HG03460 (cell line): ENCODE data around the gene GLT1D1.

Experiments
- ATAC-seq: cut with Tn5 transposase; IDR thresholded peaks from one replicate; pipeline ENCODE4 v1.9.1; 2021; ENCODE audit not compliant: unreplicated experiment

The GLT1D1 gene

DNA sequence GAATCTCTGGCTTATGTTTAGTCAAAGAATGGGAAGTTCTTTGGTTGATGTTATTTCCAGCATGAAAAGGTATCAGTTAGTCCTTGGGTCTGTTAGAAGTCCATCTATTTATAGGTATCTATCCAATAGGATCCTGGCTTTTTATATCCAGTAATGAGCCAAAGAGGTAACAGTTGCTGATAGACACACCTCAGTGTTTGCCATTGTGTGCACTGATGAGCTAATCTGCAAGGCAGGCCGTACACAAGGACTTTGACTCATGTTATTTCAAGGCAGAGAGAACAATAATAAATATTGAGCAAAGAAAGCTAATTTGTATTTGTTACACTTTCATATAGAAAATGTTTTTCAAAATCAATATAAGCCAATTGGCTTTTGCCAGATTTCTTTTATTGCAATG, 56.4 kb downstream of the GLT1D1 start:
- ATAC-seq, result no peak

DNA sequence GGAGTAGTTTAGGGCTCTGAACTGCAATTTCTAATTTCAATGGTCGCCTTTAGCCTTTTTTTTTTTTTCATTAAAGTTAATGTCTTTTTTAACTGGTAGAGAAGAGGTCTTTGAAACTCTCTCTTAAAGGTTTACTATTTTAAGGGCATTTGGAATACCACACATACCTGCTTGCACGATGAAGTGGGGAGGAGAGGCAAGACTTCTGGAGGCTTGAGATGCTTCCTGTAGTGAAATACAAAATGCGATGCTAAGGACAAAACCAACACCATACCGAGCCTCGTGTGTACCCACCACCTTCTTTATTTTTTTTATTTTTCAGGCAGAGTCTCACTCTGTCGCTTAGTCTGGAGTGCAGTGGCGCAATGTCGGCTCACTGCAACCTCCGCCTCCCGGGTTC, 57.4 kb downstream of the GLT1D1 start:
- ATAC-seq, result no peak

DNA sequence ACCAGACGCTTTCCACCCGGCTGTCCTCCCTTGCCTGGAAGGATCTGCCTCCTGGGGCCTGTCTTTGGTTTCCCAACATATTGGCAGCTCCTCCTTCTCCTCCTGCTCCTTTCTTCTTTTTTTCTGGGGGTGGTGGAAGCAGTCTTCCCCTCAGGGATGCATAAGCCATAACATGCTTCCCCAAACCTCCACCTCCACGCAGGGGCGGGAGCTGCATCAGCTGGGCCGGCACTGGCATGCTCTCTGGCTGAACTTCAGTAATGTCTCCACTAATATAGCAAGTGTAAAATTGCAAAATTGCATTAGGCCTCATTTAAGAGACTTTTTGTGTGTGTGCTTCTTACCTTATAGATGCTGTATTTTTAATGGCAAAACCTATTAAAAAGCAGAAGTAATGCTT, 58.6 kb downstream of the GLT1D1 start:
- ATAC-seq, result no peak

DNA sequence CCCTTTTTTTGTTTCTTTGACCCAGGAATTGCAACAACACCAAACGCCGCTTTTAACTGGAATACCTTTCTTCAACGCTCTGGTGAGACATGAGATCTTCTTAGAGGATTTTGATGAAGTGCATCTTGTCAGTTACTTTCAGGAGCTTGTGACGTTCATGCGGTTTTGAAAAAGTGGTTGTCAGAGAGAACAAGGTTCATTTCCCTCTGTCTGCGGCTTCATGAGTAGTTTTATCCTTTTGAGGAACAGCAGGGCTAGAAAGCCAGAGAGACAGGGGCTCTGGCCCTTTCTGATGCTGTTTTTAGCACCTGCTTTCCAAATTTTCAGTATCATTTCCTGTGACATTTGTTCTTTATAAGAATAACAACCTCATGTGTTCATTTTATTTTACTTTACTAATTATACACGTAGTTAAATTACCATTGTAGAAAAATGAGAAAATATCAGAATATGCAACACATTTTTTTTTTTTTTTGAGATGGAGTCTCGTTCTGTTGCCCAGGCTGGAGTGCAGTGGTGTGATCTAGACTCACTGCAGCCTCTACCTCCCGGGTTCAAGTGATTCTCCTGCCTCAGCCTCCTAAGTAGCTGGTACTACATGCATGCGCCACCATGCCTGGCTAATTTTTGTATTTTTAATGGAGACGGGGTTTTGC, 61.8 kb downstream of the GLT1D1 start:
- ATAC-seq, result peak; percentile 95

DNA sequence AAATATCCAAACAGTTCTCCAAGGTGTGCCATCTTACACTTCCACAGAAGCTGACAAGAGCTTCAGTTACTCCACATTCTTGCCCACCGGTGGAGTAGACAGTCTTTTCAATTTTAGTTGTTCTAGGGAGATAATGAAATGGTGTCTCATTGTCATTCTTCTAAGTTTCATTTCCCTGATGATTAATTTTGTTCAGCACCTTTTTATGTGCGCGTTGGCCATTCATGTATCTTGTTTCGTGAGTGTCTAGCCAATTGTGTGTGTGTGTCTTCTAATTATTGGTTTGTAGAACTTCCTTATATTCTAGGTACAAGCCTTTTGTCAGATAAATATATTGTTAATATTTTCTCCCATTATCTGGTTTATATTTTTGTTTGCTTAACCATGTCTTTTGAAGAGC, 63.1 kb downstream of the GLT1D1 start:
- ATAC-seq, result no peak

DNA sequence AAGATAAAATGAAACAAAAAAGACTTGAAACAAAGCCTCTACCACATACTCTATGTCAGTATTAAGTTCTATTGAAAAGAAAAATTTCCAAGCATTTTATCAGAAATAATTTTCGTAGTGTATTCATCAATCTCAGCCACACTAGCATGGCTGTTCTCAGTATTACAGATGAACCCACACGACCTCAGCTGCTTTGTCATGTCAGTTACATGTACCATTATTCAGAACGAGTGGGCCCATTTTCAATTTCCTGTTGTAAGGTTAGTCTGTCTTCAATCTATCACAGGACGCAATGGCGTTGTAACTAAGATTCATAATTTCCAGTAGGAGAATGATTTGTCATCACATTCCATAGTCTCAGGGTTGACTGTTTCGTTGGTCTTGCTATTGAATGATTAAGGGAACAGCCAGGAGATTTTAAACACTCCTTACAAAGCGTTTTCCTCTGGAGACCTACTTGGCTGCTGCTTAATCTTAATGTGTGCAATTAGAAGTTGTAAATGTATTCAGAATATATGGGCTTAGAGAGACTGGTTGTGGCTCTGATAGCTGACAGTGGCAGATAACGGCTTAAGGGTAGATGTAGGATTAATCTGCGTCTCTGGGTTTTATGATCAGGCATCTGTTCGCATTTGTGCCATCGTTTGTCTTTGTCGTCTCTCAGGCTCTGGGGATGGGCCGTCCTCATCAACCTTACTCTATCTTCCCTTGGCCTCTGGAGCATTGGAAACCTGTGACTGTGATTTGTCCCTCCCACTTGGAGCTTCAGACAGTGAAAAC, 65.4 kb downstream of the GLT1D1 start:
- no peak for ATAC-seq

DNA sequence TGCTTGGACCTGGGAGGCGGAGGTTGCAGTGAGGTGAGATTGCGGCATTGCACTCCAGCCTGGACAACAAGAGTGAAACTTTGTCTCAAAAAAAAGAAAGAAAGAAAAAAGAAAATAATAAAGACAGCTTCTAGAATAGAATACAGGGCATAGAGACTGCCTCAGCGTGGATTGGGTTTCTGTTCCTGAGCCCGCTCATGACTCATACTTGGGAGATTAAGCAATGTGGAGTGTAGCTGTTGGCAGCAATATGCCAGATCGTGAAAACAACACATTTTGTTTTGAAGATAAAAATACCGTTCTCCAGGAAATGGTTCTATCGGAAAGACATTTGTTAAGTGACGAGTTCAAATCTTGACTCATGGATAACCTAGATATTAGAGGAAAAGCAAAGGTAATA, 67.2 kb downstream of the GLT1D1 start:
- ATAC-seq, result no peak

DNA sequence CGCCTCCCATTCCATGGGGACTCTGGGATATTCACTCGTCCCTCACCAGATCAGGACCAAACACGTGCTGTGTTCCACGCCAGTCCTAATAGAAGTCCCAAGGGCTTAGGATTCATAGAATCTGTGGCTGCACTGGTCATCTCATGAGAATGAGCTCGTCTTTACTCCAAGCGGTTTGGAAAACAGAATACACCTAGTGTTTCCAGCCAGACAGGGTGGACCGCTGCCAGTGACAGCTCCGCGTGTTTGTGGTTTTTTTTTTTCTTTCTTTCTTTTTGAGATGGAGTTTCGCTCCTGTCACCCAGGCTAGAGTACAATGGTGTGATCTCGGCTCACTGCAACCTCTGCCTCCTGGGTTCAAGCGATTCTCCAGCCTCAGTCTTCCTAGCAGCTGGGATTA, 75.1 kb downstream of the GLT1D1 start:
- no peak for ATAC-seq

DNA sequence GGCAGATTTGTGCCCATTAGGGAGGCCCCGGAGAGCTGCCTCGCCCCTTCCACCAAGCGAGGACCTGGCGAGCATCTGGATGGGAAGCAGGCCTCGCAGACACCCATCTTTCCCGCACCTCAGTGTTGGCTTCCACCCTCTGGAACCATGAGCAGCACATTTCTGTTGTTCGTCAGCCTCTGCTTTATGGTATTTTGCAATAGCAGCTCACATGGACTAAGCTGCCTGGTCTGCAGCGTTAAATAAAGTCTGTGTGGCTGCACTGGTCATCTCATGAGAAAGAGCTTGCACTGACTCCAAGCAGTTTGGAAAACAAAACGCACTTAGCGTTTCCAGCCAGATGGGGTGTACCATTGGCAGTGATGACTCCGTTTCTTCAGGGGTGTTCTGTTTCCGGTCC, 75.8 kb downstream of the GLT1D1 start:
- ATAC-seq, result no peak

DNA sequence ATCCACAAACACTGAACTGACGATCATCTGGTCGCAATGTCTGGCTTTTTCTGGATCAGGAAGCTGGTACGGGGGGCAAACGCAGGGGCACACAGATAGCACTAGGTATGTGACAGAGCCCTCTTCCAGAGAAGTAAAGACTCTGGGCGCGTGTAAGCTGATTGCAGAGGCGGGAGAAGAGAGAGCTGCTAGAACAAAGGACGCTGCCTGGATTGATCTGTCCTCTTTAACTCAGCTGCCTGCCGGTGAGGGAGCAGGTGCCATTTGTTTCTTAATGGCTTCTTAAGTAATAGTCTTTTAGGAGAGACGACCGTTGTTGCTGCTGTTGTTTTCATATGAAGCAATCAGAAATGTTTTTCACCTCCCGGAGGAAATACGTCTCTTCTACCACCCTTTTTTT, 77.3 kb downstream of the GLT1D1 start:
- no peak for ATAC-seq

DNA sequence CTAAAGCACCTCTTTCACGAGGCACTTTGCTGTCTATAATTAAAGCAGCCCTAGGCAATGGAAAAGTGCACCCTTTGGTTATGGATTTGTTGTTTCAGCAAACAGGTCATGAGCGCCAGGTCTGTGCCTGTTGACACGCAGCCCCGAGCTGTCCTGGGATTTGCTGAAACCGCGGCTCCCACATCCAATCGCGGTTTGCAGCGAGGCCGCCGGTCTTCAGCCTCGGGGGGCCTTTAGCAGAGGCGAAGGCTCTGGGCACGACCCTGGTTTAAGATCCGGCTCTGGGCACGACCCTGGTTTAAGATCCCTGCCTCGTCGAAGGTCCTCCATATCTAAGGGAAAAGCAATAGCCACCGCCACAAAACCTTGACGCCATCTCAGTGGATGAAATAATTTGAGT, 79.2 kb downstream of the GLT1D1 start:
- ATAC-seq, result no peak

DNA sequence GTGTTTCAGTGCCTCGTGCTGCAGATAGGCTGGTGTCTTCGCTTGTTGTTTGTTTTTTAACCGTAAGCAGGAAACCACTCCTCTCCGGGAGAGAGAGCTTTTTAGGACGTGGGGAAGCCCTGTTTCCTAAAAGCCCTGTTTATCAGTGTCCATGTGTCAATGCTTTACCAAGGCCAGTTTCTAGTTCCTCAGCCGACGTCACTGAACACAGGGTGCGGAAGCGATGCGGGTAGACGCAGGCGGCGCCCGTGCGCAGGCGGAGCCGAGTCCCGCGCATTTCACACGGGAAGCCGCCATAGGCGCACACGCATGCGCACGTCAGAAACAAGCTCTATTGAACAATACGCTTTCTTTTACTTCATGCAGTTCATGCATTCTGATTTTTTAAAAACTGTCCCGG, 79.8 kb downstream of the GLT1D1 start:
- ATAC-seq, result no peak

DNA sequence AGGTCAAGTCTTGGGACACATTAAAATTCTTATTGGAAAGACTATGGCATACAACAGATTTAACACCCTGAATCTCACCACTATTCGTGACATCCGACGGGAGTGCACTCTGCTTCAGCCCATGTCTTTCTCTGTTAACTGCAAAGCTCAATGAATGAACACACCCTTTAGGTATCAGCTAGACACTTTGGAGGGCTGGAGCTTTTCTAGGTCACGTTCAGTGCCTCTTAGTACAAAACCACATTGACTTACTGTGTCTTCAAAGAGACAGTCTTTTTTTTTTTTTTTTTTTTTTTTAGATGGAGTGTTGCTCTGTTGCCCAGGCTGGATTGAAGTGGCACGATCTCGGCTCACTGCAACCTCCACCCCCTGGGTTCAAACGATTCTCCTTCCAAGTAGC, 80.6 kb downstream of the GLT1D1 start:
- no peak for ATAC-seq

DNA sequence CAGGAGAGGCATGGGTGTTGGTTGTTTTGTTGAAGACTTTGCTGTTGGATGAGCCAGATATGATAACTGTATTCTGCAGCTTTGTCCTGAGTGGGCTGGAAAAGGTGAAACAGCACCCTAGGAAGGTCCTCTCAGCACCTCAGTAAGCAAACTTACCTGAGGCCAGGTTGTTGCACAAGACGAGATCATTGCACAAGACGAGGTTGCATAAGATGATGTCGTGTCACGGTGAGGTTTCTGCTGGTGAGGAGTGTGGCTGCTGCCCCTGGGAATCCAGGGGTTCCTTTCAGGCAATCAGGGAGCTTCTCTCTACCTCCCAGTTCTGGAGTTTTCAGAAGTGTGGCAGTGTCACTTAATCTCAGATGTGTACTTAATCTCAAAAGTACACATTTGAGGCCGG, 85.6 kb downstream of the GLT1D1 start:
- ATAC-seq, result no peak

DNA sequence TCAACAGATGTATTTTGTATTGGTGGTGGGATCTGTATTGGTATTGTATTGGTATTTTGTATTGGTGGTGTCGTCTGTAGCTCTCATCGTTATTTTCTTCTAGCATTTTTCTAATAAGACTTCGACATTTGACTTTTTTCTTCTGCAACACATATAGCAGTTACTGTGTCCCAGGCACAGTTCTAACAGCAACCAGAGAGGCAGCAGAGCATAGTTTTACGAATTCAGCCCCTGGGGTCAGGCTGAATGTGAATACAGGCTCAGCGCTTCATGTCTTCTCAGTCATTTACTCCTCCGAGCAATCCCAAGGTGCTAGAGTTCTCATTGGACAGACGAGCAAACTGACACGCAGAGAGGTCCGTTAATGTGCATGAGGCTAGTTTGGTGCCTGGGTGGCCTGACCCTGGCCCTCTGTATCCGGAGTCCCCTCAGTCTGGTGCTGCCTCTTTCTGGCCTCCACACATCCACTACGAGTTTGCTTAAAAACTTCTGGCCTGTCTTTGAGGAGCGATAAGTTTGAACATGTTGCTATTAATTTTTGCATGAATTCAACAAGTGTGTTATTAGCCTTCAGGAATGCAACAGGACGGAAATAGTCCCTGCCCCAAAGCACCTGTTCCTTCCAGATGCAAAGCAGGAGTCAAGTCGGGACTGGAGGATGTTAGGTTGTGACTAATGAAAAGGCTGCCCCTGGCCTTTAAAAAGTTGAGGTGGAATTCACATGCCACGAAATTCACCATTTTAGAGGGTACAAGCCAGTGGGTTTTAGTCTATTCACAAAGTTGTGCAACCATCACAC, 87.0 kb downstream of the GLT1D1 start:
- no peak for ATAC-seq

DNA sequence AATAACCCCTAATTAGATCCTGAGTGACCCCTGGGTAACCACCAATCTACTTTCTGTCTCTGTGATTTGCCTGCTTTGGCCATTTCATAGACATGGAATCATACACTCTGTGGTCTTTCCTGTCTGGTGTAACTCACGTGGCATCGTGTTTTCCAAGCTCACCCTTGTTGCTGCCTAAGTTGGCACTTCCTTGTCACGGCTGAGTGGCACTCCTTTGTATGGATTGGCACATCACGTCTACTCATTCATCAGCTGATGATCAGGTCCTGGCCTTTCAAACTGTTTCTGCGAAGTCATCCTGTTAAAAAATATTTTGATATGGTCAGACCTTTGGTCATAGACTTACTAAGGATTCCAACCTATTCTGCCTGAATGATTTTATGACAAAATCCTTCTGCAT, 87.7 kb downstream of the GLT1D1 start:
- ATAC-seq, result no peak

DNA sequence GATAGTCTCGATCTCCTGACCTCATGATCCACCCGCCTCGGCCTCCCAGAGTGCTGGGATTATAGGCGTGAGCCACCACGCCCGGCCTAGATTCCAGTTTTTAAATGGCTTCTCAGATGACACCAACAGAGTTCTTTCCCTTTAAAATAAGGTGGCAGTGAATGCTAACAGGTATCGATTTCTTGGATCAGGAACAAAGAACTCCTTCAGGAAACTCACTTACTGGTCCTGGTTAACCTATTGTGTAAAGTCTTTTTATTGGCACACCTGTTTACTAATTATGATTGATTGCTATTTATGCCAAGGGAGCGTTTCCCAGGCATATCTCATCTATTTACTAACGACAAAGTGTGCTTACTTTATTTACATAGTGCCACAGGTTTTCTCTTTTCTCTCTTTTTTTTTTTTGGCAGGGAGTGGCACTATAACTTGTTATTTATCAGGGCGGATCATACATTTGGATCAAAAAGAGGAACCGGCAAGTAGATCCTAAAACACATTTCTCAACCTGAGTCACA, 89.7 kb downstream of the GLT1D1 start:
- no peak for ATAC-seq

DNA sequence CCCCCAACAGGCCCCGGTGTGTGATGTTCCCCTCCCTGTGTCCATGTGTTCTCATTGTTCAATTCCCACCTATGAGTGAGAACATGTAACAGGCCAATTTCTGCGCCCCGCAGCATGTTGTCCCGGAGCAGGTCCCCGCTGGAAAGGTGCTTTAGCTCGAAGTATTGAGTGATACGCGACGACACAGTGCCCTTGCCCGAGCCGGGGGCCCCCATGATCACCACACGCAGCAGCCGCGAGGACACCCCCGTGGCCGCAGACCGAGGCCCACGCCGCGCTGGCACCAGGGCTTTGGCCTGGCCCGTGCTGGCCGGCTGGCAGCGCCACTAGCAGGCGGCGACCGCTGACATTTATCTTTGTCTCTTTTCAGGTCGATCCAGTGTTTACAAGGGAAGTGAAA, 91.7 kb downstream of the GLT1D1 start:
- ATAC-seq, result no peak

DNA sequence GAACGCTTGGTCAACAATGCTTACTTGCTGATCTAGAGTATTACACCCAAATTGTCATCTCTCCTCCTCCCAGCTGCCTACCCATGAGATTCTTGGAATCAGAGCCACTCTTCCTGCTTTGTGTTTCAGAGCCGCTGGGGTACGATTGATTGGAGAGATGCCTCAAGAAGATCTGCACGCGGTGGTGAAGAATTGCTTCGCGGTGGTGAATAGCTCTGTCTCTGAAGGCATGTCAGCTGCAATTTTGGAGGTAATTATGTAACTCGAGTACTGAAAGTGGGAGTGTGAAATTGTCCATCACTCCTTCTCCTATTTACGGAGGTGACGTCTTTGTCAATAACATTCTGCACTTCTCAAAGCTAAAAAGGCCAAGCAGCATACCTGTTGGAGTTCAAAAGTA, 93.9 kb downstream of the GLT1D1 start:
- no peak for ATAC-seq

DNA sequence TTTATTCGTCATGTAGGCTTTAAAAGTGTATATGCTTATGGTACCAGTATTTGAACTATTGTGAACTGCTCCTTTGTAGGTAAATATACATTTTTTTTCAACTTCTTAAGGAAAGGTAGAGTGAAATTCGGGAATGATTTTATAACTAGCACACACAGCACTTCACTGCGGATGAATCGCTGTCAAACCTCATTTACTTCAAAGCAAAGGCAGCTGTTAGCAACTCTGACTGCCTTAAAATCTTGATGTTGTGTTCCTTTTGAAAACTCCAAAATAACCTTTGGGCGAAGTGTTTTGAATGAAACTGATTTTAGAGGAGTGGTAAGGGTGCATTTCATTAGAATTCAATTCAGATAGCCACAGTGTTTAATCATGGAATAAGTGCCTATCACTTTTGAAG, 95.8 kb downstream of the GLT1D1 start:
- ATAC-seq, result no peak

DNA sequence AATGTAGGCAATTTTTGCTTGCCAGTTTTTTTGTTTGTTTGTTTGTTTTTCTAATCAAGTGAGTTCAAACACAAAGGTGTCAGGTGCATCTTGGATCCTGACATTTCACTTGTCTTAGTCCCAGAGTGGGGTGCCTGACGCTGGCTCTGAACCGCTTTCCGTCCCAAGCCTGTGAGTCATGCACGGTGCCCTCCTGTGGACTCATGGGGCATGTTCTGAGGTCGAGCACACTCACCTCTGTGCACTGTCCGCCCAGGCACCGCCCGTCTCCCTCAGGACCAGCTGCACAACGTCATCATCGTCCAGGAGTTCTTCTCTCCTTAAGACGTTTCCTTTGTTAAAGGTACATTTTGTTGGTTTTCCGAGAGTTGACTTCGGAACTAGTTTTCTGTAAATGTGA, 98.2 kb downstream of the GLT1D1 start:
- ATAC-seq, result no peak

DNA sequence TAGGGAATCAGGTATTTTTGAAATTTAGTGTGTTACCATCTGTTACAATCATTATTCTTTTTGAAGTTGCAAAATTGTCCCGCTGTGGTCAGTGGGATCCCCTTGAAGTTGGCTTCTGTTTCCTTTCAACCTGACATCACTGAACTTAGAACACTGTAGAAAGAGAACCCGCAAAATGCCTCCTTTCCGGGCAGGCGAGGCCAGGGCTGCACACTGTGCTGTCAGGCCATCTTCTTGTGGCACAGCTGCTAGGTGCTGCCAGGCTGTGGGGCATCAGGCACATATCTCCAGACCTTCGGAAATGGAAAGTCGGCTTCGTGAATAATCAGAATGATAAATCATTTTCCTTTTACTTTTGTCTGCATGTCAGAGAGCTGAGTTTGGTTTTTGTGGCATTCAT, 103.5 kb downstream of the GLT1D1 start:
- ATAC-seq, result no peak
